ENCODE measurements around the gene WDR38. TPM values are rescaled to one million over a fixed set of nuclear protein-coding genes. Genes with fewer than 3 reads are reported as not detected.

The WDR38 gene
- total RNA-seq, 1 experiment from 2014 or later, result not detected

DNA sequence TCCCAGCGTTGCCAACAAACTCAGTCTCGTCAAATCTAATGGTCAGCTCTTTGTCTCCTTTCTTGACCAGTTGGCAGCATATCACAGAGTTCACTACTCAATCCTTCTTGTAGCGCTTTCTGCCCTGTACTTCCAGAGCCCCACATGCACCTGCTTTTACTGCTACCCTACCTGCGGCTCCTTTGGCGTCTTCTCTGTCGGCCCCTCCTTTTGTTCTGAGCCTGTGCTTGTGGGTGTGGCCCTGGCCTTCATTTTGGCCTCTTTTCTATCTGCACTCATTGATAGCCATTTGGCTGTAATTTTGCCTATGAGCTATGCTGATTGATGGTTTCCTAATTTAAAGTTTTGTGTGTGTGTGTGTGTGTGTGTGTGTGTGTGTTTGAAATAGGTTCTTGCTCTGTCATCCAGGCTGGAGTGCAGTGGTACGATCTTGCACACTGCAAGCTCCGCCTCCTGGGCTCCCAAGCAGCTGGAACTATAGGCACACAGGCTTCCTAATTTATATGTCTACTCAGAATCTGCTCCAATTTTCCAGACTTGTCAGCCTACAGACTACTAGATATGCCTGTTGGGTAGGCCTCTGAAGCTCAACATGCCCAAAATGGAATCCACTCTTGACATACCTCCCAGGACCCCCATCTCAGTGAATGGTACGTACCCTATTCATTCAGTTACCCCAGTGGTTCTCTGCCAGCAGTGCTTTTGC, 40.9 kb downstream of the WDR38 start:
- TF ChIP-seq SIN3A (IDR thresholded peaks at IDR 0.05; ENCODE audit: borderline replicate concordance, insufficient read depth, low read depth, low read length), result no peak
- TF ChIP-seq TCF7L2 (IDR thresholded peaks at IDR 0.05; ENCODE audit: low read depth, low read length), result no peak
- TF ChIP-seq, protein P1, sequence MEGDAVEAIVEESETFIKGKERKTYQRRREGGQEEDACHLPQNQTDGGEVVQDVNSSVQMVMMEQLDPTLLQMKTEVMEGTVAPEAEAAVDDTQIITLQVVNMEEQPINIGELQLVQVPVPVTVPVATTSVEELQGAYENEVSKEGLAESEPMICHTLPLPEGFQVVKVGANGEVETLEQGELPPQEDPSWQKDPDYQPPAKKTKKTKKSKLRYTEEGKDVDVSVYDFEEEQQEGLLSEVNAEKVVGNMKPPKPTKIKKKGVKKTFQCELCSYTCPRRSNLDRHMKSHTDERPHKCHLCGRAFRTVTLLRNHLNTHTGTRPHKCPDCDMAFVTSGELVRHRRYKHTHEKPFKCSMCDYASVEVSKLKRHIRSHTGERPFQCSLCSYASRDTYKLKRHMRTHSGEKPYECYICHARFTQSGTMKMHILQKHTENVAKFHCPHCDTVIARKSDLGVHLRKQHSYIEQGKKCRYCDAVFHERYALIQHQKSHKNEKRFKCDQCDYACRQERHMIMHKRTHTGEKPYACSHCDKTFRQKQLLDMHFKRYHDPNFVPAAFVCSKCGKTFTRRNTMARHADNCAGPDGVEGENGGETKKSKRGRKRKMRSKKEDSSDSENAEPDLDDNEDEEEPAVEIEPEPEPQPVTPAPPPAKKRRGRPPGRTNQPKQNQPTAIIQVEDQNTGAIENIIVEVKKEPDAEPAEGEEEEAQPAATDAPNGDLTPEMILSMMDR (IDR thresholded peaks at IDR 0.05), result no peak
- TF ChIP-seq POLR2AphosphoS5 (IDR thresholded peaks at IDR 0.05; ENCODE audit: low read depth, low read length), result no peak
- TF ChIP-seq, protein P2, sequence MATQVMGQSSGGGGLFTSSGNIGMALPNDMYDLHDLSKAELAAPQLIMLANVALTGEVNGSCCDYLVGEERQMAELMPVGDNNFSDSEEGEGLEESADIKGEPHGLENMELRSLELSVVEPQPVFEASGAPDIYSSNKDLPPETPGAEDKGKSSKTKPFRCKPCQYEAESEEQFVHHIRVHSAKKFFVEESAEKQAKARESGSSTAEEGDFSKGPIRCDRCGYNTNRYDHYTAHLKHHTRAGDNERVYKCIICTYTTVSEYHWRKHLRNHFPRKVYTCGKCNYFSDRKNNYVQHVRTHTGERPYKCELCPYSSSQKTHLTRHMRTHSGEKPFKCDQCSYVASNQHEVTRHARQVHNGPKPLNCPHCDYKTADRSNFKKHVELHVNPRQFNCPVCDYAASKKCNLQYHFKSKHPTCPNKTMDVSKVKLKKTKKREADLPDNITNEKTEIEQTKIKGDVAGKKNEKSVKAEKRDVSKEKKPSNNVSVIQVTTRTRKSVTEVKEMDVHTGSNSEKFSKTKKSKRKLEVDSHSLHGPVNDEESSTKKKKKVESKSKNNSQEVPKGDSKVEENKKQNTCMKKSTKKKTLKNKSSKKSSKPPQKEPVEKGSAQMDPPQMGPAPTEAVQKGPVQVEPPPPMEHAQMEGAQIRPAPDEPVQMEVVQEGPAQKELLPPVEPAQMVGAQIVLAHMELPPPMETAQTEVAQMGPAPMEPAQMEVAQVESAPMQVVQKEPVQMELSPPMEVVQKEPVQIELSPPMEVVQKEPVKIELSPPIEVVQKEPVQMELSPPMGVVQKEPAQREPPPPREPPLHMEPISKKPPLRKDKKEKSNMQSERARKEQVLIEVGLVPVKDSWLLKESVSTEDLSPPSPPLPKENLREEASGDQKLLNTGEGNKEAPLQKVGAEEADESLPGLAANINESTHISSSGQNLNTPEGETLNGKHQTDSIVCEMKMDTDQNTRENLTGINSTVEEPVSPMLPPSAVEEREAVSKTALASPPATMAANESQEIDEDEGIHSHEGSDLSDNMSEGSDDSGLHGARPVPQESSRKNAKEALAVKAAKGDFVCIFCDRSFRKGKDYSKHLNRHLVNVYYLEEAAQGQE (IDR thresholded peaks at IDR 0.05; ENCODE audit: insufficient read depth in 1 of 2, low read depth in 2 of 2, low read length in 1 of 2), result no peak
- in situ Hi-C loops (cut with HindIII; ENCODE audit: low pct_unique_long_range_greater_than_20kb, low sequenced_read_pairs), result no loop called here
- Histone ChIP-seq H3K27me3 (ENCODE audit: control insufficient read depth, insufficient read depth, low read length) (no peaks in the 10 kb centered on the region), H3K4me1 (ENCODE audit: control insufficient read depth, insufficient read depth, low read length) (no peaks in the 10 kb centered on the region), H3K36me3 (ENCODE audit: control insufficient read depth, insufficient read depth, low read length) (peaks cover 2% of the 10 kb centered on the region; the same call in 1 of the 2 replicates), H3K4me3 (ENCODE audit: low read depth in 2 of 2, low read length in 2 of 2) (no peak overlapping the region), H3K27ac (ENCODE audit: low read length) (no peak overlapping the region), H3K9me3 (ENCODE audit: control insufficient read depth, insufficient read depth, low read depth, low read length) (no peaks in the 10 kb centered on the region)
- ChIA-PET POLR2A (interaction anchor here (0.7 kb wide), 1 partner anchor 32 kb away, joined by 6 read pairs; no protein-coding TSS in a partner anchor), CTCF (interaction anchor here (0.7 kb wide), 1 partner anchor 32 kb away, joined by 3 read pairs; no protein-coding TSS in a partner anchor)
- DNase-seq (ENCODE audit: low read depth, low spot score), result no peak
- intact Hi-C loops (cut with micrococcal nuclease; ENCODE audit: unreplicated experiment), result no loop called here
- peak; percentile 34; the same call in 1 of the 2 replicates for ATAC-seq
- BruUV-seq (replicated peaks), result no TSS peak

DNA sequence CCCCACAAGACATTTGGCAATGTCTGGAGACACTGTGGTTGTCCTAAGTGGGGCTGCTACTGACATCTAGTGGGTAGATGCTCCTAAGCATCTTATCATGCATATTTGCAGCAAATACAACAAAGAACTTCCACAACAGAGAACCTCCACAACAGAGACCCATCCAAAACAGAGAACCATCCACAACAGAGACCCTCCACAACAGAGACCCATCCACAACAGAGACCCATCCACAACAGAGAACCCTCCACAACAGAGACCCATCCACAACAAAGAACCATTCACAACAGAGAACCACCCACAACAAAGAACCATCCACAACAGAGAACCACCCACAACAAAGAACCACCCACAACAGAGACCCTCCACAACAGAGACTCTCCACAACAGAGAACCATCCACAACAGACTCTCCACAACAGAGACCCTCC, 41.5 kb downstream of the WDR38 start:
- TF ChIP-seq, protein P1 (IDR thresholded peaks at IDR 0.05), result no peak; the same call in 1 of the 2 replicates
- no peak for TF ChIP-seq POLR2AphosphoS5 (IDR thresholded peaks at IDR 0.05; ENCODE audit: low read depth, low read length)
- no peak for TF ChIP-seq TCF7L2 (IDR thresholded peaks at IDR 0.05; ENCODE audit: low read depth, low read length)
- no peak for TF ChIP-seq SIN3A (IDR thresholded peaks at IDR 0.05; ENCODE audit: borderline replicate concordance, insufficient read depth, low read depth, low read length)
- TF ChIP-seq, protein P2 (IDR thresholded peaks at IDR 0.05; ENCODE audit: insufficient read depth in 1 of 2, low read depth in 2 of 2, low read length in 1 of 2), result no peak
- ChIA-PET CTCF (interaction anchor here (0.7 kb wide), 1 partner anchor 32 kb away, joined by 3 read pairs; no protein-coding TSS in a partner anchor), POLR2A (interaction anchor here (0.7 kb wide), 1 partner anchor 32 kb away, joined by 6 read pairs; no protein-coding TSS in a partner anchor)
- in situ Hi-C loops (cut with HindIII; ENCODE audit: low pct_unique_long_range_greater_than_20kb, low sequenced_read_pairs) (no loop called here), intact Hi-C loops (cut with micrococcal nuclease; ENCODE audit: unreplicated experiment) (no loop called here)
- DNase-seq (ENCODE audit: low read depth, low spot score), result no peak
- Histone ChIP-seq H3K27ac (ENCODE audit: low read length) (no peak overlapping the region), H3K36me3 (ENCODE audit: control insufficient read depth, insufficient read depth, low read length) (peaks cover 2% of the 10 kb centered on the region; the same call in 1 of the 2 replicates), H3K4me3 (ENCODE audit: low read depth in 2 of 2, low read length in 2 of 2) (no peak overlapping the region), H3K9me3 (ENCODE audit: control insufficient read depth, insufficient read depth, low read depth, low read length) (no peaks in the 10 kb centered on the region), H3K27me3 (ENCODE audit: control insufficient read depth, insufficient read depth, low read length) (no peaks in the 10 kb centered on the region), H3K4me1 (ENCODE audit: control insufficient read depth, insufficient read depth, low read length) (no peaks in the 10 kb centered on the region)
- ATAC-seq, result peak; percentile 79
- TSS peak; percentile 54 for BruUV-seq (replicated peaks)

Data from Panc1 (cell line).